ENCODE results near the gene NDUFB3. TPM values are rescaled to one million over a fixed set of nuclear protein-coding genes. Genes with fewer than 3 reads are reported as not detected.

Gene NDUFB3
- total RNA-seq, 2 donors from 2014 or later = 28.1 to 32.1 TPM

GRCh38 chr2:201073071-201073470 is 1.3 kb downstream of the NDUFB3 start:
- Histone ChIP-seq H3K27ac (no peak overlapping the region), H3K9me3 (no peaks in the 10 kb centered on the region), H3K36me3 (no peaks in the 10 kb centered on the region), H3K4me3 (no peak overlapping the region), H3K4me1 (ENCODE audit: control insufficient read depth in 1 of 2, low read depth in 2 of 2) (peaks cover 20 to 24% of the 10 kb centered on the region in 2 donors), H3K27me3 (replicated peaks; ENCODE audit: insufficient read depth) (no peaks in the 10 kb centered on the region)
- ATAC-seq (ENCODE audit: insufficient number of reproducible peaks, low FRiP score, low read depth) = no peak
- no peak for TF ChIP-seq CTCF (IDR thresholded peaks at IDR 0.05)
- DNase-seq (ENCODE audit: low spot score) = no peak

- Histone ChIP-seq H3K27ac (no peak overlapping the region), H3K9me3 (no peaks in the 10 kb centered on the region), H3K36me3 (peaks cover 5% of the 10 kb centered on the region), H3K4me1 (ENCODE audit: control insufficient read depth in 1 of 2, low read depth in 2 of 2) (peaks cover 13 to 18% of the 10 kb centered on the region in 2 donors), H3K27me3 (replicated peaks; ENCODE audit: insufficient read depth) (no peaks in the 10 kb centered on the region), H3K4me3 (no peak overlapping the region)
- no peak for TF ChIP-seq CTCF (IDR thresholded peaks at IDR 0.05)
- no peak for ATAC-seq (ENCODE audit: insufficient number of reproducible peaks, low FRiP score, low read depth)
- DNase-seq (ENCODE audit: low spot score) = no peak
These were observed 3.2 kb downstream of the NDUFB3 start for GRCh38 chr2:201074996-201075395.

GRCh38 chr2:201084863-201085262 is 13.1 kb downstream of the NDUFB3 start:
- no peak for TF ChIP-seq CTCF (IDR thresholded peaks at IDR 0.05)
- no peak overlapping the region for H3K4me3 ChIP-seq
- DNase-seq (ENCODE audit: low spot score) (no peak), ATAC-seq (ENCODE audit: insufficient number of reproducible peaks, low FRiP score, low read depth) (no peak)
- H3K9me3 ChIP-seq = no peaks in the 10 kb centered on the region
- no peaks in the 10 kb centered on the region for H3K27me3 ChIP-seq (replicated peaks; ENCODE audit: insufficient read depth)
- H3K27ac ChIP-seq = no peak overlapping the region
- no peaks in the 10 kb centered on the region for H3K4me1 ChIP-seq (ENCODE audit: control insufficient read depth in 1 of 2, low read depth in 2 of 2)
- H3K36me3 ChIP-seq = peaks cover 23% of the 10 kb centered on the region

- DNase-seq (ENCODE audit: low spot score) (no peak), ATAC-seq (ENCODE audit: insufficient number of reproducible peaks, low FRiP score, low read depth) (no peak)
- no peaks in the 10 kb centered on the region for H3K27me3 ChIP-seq (replicated peaks; ENCODE audit: insufficient read depth)
- no peak overlapping the region for H3K27ac ChIP-seq
- TF ChIP-seq CTCF (IDR thresholded peaks at IDR 0.05) = no peak
- no peaks in the 10 kb centered on the region for H3K4me1 ChIP-seq (ENCODE audit: control insufficient read depth in 1 of 2, low read depth in 2 of 2)
- no peaks in the 10 kb centered on the region for H3K9me3 ChIP-seq
- no peak overlapping the region for H3K4me3 ChIP-seq
- peaks cover 17% of the 10 kb centered on the region for H3K36me3 ChIP-seq
These were observed 18.8 kb downstream of the NDUFB3 start for GRCh38 chr2:201090574-201090973.

- no peaks in the 10 kb centered on the region for H3K36me3 ChIP-seq
- DNase-seq (ENCODE audit: low spot score) (no peak), ATAC-seq (ENCODE audit: insufficient number of reproducible peaks, low FRiP score, low read depth) (no peak)
- no peaks in the 10 kb centered on the region for H3K27me3 ChIP-seq (replicated peaks; ENCODE audit: insufficient read depth)
- no peak overlapping the region for H3K4me3 ChIP-seq
- TF ChIP-seq CTCF (IDR thresholded peaks at IDR 0.05) = no peak
- H3K4me1 ChIP-seq (ENCODE audit: control insufficient read depth in 1 of 2, low read depth in 2 of 2) = no peaks in the 10 kb centered on the region
- no peak overlapping the region for H3K27ac ChIP-seq
- H3K9me3 ChIP-seq = no peaks in the 10 kb centered on the region
These were observed 21.8 kb downstream of the NDUFB3 start for GRCh38 chr2:201093573-201093972.
